ENCODE results near the gene MLST8. TPM values are rescaled to one million over a fixed set of nuclear protein-coding genes. Genes with fewer than 3 reads are reported as not detected.

MLST8 gene
- total and polyA plus RNA-seq, 2 of the 8 experiments (the other 6 are each of a cell fraction or from before 2014, with no cell fraction given), result 67.6 to 321 TPM

DNA sequence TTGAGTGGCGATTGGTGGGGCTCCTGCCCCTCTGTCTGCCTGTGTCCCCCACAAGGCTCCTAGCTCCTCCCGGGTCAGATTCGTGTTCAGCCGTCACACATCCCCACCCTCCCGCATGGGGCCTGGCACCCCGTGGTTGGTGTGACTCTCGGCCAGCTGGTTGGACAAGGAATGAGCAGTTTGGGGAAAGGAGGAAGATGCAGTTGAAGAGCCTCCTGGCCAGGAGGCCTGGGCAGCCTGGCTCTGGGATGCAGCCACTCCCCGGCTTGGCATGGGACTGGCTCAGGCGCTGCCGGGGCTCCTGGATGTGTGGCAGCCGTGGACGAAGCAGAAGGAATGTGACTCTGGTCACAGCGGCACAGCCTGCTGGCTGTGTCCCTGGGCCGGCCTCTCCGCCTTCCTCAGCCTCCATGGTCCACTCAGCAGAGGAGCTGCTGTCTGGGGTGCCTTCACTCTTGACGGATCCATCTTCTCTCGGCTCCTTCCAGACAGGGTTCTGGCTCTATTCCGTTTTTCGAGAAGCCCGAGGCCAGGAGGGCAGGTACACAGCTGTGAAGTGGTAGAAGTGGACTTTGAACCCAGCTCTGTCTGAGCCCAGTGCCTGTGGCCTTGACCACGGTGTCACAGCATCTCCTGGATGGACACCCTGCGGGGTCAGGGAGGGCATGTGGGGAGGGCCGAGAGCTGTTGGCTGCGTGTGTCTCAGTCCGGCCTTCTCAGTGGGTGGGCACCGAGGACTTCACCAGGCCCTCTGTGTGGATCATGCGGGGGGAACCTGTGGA, 47.6 kb upstream of the MLST8 start (continued):
- TF ChIP-seq, protein P1, sequence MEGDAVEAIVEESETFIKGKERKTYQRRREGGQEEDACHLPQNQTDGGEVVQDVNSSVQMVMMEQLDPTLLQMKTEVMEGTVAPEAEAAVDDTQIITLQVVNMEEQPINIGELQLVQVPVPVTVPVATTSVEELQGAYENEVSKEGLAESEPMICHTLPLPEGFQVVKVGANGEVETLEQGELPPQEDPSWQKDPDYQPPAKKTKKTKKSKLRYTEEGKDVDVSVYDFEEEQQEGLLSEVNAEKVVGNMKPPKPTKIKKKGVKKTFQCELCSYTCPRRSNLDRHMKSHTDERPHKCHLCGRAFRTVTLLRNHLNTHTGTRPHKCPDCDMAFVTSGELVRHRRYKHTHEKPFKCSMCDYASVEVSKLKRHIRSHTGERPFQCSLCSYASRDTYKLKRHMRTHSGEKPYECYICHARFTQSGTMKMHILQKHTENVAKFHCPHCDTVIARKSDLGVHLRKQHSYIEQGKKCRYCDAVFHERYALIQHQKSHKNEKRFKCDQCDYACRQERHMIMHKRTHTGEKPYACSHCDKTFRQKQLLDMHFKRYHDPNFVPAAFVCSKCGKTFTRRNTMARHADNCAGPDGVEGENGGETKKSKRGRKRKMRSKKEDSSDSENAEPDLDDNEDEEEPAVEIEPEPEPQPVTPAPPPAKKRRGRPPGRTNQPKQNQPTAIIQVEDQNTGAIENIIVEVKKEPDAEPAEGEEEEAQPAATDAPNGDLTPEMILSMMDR (IDR thresholded peaks at IDR 0.05; ENCODE audit: control extremely low read depth in 1 of 3, insufficient read depth in 1 of 3, low read depth in 1 of 3, low read length in 3 of 3), result no peak
- no peak for TF ChIP-seq SIRT6 (IDR thresholded peaks at IDR 0.05; ENCODE audit: low read length)
- no peak for TF ChIP-seq HDAC2 (IDR thresholded peaks at IDR 0.05; ENCODE audit: borderline replicate concordance in 1 of 2, low read depth in 2 of 2, low read length in 2 of 2)
- no peak for TF ChIP-seq CHD1 (IDR thresholded peaks at IDR 0.05; ENCODE audit: low read depth, low read length)

Measured in H1 (cell line).